ENCODE results near the gene CD300E.
"Not testable (repeated sequence)": the region's sequence is repeated elsewhere in the genome, so short reads cannot be mapped to it uniquely, and the experiment has no call there.

The CD300E gene

GRCh38 chr17:74597069-74597790 lies 26.3 kb downstream of the CD300E start:
- DNase-seq: no peak

DNA sequence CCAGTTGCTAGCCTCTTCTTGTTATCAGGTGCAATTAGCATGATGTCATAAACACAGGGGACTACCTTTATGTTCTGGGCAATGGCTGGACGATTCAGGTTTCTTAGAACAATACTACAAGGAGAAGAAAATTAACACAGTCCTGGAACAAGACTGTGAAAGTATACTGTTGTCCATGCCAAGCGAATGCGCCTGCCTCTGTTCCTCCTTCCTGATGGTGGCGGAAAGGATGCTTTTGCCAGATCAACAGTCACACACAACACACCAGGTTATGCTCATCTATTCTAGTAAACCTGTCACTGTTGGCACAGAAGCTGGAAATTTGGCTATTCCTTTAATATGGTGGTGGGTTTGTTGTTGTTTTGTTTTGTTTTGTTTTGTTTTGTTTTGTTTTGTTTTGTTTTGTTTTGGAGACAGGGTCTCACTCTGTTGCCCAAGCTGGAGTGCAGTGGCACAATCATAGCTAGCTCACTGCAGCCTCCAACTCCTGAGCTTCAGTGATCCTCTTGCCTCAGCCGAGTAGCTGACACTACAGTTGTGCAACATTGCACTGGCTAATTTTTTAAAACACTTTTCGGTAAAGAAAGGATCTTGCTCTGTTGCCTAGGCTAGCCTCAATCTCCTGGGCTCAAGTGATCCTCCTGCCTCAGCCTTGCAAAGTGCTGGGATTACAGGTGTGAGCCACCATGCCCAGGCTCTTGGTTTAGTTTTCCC lies 28.3 kb downstream of the CD300E start:
- DNase-seq: no peak

DNA sequence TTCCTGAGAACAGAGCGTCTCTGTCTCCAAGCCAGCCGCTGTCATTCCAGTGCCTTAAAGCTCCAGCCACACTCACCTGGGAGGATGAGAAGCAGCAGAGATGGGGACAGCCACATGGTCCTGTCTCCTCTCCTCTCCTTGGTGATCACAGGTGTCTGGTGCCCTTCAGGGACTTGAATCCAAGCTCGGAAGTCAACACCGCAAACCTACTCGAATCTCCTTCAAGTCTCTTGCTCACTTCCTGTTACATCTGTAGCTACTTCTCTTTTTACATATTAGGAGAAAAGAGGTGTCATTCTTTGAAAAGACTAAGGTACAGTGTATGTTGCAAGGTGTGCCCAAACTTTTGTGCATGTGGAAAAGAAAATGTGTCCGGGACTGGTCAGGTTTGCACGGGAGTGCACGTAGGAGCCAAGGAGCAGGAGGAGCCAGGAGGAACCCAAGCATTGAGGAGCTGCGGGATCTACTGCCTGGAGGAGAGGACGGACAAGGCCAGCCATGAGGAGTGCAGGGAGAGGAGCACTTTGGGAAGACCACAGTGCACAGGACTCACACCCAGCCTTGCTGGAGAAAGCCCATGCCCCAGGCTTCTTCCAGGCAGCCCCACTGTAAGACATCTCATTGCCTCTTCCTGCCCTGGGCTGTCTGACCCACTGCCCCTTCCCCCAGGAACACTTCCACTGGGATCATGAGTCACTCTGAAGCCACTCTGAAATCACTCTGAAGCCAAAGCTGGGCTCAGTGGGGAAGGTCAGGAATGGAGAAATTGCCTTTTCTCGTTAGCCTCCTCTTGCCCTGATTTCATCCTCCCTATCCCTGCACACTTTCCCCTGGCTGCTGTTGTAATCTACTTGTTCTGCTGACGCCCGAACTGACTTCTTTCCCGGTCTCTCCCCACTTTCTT lies 31.2 kb downstream of the CD300E start, which contains the start of gene CD300LD:
Gene CD300LD, minus strand, starts transcription at position 197 of the 904 bp plus-strand sequence. Its CDS starts 81 bp downstream, at position 116.
- DNase-seq: peak; percentile 82 to 85

- DNase-seq: no peak
Measured at GRCh38 chr17:74591503-74591902, 32.0 kb downstream of the CD300E start.

GRCh38 chr17:74585711-74586110 lies 37.8 kb downstream of the CD300E start:
- DNase-seq: no peak

- no peak for DNase-seq
Measured at GRCh38 chr17:74584292-74585060, 39.1 kb downstream of the CD300E start.

DNA sequence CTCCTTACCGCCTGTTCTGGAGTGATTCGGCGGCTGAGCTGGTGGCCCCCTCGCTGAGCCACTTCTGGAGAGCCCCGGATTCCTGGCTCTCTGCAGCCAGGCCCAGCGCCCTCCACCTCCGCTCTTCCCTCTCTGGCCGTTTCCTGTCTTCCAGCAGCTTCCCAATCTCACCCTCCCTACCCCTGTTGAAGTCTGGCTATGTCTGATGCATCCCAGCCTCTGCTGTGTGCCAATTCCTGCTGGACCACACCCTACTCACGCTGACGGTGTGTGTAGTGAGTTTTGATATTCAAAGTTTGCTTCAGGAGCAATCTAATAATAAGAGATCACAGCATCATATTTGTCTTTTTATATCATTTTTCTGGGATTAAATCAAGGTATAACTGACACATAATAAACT lies 40.9 kb downstream of the CD300E start:
- no peak for DNase-seq

GRCh38 chr17:74579900-74580299 lies 43.6 kb downstream of the CD300E start:
- DNase-seq: peak; percentile 64 to 74

DNA sequence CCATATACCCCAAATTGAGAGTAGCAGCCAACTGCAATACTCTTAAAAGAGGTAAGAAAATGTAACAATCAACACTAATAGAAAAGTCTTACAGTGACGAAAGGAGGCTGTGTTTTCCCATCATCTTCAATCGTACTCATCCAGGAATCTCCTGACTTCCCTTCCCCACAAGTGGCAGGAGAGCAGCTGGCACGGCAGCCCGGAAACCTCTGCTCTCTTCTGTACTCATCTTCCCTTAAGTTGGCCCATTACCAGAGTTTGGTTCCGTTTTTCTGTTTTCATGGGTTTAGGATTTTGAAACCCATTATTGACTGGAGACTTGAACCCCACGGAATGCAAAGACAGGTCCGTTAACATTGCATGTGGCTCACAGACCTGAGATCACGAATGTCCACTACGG lies 44.6 kb downstream of the CD300E start:
- DNase-seq: no peak

DNA sequence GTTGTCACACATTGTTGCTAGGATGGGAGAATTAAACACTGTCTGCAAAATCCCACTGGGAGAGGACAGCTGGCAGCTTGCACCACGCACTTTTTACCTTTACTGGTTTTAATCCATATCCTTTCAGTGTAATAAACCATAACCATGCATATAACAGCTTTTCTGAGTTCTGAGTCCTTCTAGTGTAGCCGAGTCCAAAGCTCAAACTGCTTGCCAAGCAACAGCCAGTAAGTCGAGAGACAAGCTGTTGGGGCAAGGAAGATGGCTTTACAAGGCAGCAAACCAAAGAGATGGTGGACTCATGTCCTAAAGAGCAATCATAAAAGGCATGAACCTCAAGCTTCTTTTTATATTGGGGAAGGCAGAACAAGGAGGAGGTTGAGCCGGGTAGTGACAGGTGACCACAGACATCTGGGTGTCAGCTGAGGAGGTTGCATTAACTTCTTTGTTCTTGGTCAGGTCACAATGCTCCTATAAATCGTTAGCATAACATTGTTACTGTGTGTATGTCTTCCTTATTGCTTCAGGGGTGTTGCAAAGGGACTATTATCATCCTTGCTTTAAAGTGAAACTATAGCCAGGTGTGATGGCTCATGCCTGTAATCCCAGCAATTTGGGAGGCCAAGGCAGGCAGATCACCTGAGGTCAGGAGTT lies 48.9 kb downstream of the CD300E start:
- DNase-seq: no peak

- DNase-seq: not testable (repeated sequence)
Measured at GRCh38 chr17:74573635-74574034, 49.9 kb downstream of the CD300E start.

- DNase-seq: no peak
Measured at GRCh38 chr17:74573169-74573568, 50.4 kb downstream of the CD300E start.

GRCh38 chr17:74571621-74572270 lies 51.8 kb downstream of the CD300E start:
- no peak for DNase-seq

DNA sequence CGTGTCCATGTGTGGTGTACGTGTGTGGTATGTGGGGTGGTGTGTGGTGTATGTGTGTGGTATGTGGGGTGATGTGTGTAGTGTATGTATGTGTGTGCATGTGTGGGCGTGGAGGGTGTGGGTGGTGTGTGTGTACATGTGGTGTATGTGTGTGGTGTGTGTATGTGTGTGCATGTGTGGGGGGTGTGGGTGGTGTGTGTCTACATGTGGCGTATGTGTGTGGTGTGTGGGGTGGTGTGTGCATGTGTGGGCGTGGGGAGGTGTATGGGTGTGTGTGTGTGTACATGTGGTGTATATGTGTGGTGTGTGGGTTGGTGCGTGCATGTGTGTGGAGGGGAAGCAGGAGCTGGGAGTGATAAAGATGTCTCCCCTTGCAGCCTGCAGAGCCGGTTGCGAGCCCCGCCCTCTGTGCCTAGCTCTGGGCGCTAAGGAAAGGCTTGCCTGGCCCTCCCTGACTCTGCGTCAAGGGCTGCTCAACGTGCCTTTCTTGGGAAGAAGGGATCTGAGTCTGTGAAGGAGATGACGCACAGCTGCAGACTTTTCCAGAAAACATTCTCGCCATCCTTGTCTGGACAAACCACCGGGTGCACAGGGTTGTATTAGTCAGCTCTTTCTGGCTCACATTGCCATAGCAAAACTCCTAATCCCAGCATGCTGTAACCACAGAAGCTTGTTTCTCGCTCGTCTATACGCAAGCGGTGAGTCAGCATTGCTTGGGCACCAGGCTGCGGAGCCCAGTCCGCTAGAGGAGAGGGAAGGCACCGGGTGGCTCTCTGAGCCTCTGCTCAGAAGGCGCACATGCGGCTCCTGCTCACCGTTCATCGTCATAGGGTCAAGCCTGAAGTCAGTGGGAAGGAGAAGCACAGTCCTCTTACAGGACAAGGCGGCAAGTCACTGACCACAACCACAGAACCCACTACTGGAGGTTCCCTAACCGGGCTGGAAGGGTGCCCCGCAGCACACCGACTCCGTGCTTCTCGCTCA lies 54.2 kb downstream of the CD300E start:
- DNase-seq: peak; percentile 95 to 96

DNA sequence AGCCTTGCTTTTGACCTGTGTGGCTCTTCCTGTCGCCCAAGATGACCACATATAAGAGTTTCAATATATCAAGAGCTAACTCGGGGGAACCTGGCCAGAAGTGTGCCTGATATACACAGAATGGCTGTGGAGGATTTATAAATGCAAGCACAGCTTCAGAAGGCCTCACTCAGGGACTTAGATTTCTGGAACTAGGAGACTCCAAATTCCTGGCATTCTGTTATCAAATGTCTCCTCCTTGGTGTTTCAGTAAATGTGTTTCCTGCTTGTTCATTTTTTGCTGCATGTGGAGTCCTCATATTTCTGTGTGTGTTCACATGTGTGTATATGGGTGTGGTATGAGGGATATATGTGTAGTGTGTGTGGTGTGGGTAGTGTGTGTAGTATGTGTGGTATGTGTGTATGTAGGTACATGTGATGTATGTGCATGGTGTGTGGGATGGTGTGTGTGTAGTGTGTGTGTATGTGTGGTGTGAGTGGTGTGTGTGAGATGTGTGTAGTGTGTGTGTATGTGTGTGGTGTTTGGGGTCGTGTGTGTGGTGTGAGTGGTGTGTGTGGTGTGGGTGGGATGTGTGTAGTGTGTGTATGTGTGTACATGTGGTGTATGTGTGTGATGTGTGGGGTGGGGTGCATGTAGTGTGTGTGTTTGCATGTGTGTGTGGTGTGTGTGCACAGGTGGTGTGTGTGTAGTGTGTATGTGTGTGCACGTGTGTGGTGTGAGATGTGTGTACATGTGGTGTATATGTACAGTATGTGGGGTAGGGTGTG lies 55.2 kb downstream of the CD300E start:
- DNase-seq: no peak

- DNase-seq: no peak
Measured at GRCh38 chr17:74567397-74567796, 56.1 kb downstream of the CD300E start, which contains the start of gene CD300H. CD300H (minus strand) TSS chr17:74567509.

GRCh38 chr17:74566132-74566753 lies 57.3 kb downstream of the CD300E start:
- peak; percentile 72 to 90 for DNase-seq

GRCh38 chr17:74565126-74565525 lies 58.4 kb downstream of the CD300E start:
- no peak for DNase-seq

DNA sequence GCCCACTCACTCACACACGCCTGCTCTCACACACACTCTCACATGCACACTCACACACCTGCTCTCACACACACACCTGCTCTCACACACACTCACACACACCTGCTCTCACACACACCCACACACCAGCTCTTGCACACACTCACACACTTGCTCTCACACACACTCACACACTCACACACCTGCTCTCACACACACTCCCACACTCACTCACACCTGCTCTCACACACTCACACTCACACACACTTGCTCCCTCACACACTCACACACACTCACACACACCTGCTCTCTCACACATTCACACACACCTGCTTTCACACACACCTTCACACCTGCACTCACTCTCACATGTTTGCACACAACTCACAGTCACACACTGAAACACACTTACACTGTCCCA lies 60.2 kb downstream of the CD300E start:
- DNase-seq: no peak

Measured in Kasumi-1 (cell line).